ENCODE measurements around the gene CCDC92B.
"Not testable (repeated sequence)": the region's sequence is repeated elsewhere in the genome, so short reads cannot be mapped to it uniquely, and the experiment has no call there.

Gene CCDC92B

DNA sequence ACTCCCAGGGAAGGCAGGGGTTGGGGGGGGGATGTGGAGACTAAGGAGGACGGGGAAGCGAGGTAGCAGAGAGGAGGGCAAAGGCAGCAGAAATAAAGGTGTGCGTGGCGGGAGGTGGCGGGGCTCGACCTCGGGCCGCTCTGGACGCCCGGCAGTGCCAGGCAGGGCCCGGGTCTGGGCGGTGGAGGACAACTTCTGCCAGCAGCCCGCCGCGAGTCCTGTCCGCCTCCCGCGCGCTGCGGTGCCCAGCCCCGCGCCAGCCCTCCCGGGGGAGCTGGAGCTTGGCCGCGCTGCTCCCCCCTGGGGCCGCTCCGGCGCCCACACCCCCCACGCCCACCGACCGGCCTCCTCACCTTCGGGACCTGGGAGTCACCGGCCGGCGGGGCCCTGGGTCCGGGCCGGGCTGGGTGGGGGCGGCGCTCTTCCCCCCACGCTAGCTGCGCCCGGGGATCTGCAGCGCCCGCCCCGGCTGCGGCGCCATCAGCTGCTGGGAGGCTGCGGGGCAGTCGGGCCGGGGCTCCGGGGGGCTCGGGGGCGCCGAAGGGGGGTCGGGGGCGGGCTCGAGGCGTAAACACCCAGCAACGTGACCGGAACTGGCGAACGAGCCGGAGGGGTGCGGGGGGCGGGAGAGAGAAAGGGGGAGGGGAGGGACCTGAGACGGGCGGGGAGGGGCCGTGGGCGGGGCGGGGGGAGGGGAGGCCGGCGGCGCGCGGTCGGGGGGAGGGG lies at the start of gene CCDC92B:
Gene CCDC92B (minus strand): TSS at position 595 of the 726 bp plus-strand sequence. CDS start 14,507 bp downstream, outside the sequence.
- DNase-seq (ENCODE audit: low spot score): no peak

DNA sequence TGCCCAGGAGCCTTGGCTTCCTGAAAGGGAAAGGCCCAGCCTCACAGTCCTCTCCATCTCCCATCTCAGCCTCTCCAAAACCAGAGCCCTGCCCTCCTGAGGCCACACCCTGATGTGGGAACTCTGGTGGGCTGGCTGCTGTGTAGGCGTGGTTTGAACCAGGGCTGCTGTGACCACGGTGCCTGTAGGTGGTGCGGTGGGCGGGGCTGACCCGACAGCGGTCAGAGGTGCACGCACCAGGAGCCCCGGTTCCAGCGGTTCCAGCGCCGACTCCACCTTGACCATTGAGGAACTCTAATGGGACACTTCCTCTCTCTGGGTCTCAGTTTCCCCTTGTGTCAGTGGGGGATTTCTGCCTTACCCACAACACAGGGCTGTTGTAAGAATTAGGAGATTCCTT lies 49.2 kb upstream of the CCDC92B start:
- no peak for DNase-seq (ENCODE audit: low spot score)

DNA sequence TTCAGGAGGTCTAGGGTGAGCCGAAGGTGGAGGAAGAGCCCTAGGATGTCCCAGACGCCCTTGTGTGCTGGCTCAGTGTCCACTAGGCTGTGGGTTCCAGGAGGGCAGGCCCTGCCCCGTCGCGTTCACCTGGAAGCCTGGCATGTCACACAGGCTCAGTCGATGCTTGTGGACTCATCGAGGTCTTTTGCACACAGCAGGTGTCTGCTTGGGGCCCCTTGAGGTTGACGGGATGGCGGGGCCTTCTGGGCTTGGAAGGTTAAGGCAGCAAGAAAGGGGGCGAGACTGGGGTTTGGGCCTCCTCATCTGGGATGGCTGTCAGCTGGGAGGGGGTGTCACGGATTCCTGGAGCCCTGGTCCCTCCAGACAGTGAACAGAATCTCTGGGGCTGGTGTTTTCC lies 48.7 kb upstream of the CCDC92B start:
- DNase-seq (ENCODE audit: low spot score): no peak

DNA sequence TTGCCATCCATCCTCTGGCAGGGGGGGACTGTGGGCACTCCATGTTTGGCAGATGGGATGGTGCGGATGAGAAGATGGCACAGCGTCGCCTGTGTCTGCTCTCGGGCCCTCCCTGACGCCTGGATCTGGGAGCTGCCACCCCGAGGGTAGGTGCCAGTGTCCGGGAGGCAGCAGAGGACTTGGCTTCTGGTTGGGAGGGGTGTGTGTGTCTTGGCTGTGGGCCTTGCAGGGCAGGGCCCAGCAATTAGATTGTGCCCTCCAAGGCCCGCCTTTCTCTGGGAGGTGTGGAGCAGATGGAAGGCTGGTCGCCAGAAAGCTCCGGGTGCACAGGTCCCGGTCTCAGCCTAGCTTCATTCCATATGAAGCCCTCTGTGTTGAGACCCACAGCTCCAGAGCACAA lies 48.2 kb upstream of the CCDC92B start:
- no peak for DNase-seq (ENCODE audit: low spot score)

DNA sequence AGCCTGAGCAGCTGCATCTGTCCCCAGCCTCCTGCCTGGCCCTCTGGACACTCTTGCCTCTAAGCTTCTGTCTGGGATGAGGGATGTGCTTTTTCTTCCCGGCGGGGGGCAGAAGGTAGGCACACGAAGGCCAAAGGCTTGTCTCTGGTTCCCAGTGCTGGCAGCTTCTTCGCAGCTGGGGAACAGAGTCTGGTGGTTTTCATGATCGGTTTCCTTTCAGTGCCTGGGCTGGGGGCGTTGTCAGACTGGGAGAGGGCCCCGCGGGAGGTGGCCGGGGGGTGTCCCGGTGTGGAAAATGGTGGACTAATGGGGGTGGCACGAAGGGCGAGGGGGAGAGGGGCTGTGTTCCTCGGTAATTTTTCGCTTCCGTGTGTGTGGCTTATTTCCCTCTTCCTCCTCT lies 47.8 kb upstream of the CCDC92B start:
- DNase-seq (ENCODE audit: low spot score): no peak

DNA sequence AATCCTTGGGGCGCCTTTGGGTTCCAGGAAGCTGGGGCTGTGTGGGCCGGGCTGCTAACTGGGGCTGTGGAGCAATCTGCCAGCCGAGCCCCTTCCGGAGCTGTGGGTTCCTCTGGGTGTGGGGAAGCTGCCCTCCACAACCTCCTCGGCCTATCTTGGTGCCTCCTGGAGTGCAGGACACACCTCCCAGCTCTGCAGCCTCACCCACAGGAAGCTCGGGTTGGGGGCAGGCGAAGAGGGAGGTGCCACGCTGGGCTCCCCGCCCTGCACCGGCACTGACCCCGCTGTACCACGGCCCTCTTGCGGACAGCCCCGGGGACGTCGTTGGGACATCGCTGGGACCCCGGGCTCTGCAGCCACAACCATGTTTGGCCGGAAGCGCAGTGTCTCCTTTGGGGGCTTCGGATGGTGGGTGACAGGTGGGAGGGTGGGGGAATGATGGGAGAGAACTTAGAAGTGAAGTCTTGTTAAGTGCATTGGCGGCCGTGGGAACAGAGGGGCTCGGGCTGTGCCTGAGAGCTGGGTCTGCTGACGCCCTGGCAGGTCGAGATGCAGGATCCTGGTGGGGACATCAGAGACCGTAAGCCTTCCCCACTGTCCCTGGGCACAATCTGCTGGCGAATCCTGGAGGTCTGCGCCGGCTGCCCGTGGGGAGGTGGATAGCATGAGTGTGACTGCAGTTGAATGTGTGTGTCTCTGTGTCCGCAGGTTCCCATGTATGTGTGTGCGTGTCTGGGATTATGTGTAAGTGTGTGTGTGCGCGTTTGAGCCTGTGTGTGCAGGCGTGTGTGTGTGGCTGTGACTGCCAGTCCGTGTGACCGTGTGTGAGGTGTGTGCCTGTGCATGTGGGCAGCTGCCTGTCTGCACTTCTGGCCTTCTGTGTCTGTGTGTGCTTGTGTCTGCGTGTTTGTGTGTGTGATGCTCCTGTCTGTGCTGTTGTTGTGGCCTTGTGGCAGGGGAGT lies 47.0 kb upstream of the CCDC92B start, which contains the start of gene RAP1GAP2:
Gene RAP1GAP2 (plus strand): TSS at position 275 of the 962 bp plus-strand sequence. CDS start 90 bp downstream, at position 365.
- no peak for DNase-seq (ENCODE audit: low spot score)

DNA sequence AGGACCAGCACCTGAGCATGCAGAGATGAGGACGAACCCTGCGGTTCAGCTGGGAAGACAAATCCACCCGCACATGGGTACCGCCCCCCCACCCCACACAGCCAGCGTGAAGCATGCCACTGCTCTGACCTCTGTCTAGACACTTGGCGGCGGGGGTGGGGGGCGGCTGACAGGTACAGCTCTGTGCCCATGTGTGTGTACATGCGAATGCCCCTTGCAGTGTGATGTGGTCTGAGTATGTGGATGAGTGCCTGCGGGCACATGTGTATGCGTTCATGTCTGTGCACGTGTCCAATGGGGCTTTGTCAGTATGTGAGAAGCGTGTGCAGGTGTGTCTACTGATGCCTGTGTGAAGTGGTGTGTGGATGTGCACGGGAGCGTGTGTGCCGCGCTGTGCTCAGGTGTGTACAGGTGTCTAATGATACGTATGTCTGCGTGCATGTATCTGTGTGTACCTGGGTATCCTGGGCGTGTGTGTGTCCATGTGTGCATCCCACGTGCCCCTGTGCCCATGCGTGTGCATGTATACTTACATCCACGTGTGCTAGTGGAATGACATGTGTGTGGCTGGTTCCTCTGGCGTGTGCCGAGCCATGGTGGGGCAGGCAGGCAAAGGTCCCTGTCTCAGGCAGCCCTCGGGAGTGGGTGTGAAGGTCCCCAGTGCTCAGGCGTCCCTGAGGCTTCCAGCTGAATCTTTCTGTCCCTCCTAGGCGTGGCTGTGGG lies 46.1 kb upstream of the CCDC92B start:
- no peak for DNase-seq (ENCODE audit: low spot score)

DNA sequence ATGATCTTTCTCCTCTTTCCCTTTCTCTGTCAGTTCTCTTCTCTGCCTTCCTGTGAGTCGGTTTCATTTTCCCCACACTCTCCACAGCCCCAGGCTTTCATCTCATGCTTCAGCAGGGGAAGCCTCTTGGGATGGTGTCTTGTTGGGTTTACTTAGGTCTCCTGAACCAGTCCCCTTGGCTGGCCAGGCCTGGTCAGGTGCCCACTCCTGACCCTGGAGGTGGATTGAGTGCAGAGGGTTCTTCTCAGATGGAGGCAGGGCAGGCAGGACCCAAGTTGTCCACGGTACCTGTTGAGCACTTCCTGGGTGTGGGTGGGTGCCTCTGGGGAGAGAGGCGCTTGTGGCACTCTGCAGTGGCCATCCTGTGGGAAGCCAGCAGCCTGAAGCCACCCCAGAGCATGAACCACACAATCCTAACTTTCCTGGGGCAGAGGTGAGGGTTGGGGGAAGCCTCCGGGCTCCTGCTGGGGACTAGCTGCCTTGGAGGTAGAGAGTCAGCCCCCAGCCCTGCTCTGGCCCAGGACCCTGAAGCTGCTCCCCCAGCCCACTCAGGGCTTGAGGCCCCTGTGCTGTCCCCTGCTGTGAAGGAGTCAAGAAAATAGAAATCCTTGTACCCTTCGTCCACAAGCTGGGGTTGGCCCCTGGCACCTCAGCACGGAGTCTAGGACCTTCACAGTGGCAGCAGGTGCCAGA lies 44.8 kb upstream of the CCDC92B start:
- DNase-seq (ENCODE audit: low spot score): no peak

DNA sequence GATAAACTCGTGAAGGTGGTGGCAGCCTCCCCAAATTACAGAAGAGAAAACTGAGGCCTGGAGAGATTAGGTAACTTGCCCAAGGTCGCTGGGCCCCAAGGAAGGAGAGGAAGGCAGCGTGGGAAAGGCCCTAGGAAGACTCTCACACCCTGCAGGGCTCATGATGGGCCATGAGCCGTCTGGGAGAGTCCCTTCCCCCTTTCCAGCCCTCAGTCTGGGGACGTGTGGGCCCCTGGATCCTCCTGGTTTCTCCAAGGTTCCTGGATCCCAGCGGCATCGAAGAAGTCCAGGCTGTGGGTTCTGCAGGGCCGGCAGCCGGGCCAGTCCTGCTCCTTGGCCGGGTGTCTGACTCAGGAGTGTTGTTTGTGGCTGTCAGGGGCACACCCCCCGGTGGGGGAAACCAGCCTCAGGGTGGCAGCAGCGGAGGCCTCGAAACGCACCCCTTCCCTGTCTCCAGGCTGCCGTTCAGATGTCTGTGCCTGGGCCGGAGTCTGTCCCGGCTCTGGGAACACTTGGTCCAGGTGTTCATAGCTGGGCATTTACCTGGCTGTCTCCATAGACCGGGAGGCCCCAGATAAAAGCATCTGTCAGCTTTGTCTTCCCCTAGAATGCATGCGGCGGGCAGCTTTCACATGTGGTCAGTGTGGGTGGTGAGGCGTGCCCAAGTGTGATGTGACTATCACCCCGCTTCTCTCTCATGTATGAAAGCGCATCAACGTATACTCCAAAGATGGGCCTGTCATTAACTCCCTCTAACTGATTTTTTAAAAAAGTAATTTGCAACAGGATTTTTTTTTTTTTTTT lies 43.1 kb upstream of the CCDC92B start:
- no peak for DNase-seq (ENCODE audit: low spot score)

DNA sequence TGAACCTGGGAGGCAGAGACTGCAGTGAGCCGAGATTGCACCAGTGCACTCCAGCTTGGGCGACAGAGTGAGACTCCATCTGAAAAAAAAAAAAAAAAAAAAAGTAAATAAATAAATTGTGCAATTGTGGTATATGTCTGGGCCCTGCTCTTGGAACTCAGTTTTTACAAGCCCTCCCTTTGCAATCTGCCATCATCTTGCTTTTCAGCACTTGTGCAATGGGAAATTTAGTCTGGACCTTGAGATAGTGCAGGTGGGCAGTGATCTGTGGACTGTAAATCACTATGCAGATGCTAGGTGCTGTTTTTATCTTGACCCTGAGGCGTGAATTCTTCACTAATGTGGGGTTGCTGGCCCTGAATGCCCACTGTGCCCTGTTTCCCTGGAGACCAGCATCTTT lies 40.2 kb upstream of the CCDC92B start:
- no peak for DNase-seq (ENCODE audit: low spot score)

DNA sequence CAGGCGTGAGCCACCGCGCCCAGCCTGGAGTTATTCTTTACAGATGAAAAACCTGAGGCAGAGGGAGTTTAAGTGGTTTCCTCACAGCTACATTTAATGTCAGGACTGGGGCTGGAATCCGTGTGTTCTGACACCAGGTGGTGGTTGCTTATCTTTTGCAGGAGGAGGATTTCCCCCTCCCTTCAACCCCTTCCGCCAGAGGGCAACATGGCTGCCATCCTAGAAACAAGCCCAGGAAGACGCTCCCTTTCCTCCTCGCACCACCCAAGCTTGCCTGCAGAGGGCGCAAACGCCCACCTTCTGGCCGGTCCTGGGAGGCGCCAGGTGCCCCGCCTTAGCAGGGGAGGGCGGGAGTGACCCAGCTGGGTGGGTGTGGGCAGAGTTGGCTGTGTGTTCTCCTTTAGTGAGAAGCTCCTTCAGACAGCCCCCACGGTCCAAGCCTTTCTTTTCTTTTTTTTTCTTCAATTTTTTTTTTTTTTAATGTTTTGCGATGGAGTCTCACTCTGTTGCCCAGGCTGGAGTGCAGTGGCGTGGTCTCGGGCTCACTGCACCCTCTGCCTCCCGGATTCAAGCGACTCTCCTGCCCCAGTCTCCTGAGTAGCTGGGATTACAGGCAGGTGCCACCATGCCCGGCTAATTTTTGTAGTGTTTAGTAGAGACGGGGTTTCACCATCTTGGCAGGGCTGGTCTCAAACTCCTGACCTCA lies 36.9 kb upstream of the CCDC92B start:
- peak; percentile 90 for DNase-seq (ENCODE audit: low spot score)

DNA sequence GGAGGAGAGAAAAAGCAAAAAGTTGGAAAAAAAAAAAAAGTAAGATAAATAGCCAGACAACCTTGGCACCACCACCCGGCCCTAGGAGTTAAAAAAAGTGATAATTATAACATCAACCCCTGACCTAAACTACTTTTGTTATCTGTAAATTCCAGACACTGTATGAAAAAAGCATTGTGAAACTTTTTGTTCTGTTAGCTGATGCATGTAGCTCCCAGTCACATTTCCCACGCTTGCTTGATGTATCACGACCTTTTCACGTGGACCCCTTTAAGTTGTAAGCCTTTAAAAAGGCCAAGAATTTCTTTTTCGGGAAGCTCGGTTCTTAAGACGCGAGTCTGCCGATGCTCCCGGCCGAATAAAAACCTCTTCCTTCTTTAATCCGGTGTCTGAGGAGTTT lies 35.9 kb upstream of the CCDC92B start:
- not testable (repeated sequence) for DNase-seq (ENCODE audit: low spot score)

DNA sequence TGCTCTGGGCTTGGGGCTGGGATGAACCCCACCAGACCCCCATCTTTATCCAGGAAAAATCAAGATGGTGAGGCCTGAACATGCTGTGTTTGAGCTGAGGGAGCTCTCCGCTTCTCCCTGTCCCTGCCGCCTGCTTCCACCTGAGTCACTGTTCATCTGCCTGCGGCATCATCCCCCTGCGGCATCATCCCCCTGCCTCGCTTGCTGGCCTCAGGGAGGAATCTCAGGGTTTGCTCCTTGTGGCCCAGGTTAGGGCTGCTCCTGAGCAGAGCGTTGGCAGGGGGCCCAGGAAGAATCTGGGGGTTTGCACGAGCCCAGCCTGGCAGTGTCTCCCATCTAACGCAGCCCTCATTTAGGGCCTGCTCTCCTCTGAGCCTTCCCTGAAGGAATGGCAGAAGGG lies 35.4 kb upstream of the CCDC92B start:
- no peak for DNase-seq (ENCODE audit: low spot score)

DNA sequence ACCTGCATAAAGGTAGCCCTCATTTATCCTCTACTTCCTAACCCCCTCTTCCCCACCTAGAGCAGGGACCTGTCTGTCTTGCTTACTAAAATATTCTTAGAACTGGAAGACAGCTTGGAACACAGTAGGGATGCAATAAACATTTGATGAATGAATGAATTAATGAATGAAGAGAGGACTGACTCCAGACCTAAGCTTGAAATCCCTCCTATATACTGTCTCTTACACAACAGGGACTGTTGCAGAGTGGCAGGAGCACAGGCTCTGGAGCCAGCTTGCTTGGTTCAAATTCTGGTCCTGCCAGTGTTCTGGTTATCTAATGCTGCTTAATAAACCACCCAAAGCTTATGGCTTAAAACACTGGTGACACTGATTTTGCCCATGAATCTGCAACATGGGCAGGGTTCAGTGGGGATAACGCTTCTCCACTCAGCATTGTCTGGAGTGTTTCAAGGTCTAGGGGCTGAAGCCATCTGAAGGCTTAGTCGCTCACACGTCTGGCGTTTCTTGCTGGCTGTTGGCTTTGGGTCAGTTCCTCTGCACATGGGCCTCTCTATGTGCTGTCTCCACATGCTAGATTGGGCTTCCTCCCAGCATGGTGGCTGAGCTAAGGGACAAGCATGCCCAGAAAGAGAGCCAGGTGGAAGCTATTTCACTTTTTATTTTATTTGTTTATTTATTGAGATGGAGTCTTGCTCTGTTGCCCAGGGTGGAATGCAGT lies 34.0 kb upstream of the CCDC92B start:
- no peak for DNase-seq (ENCODE audit: low spot score)

DNA sequence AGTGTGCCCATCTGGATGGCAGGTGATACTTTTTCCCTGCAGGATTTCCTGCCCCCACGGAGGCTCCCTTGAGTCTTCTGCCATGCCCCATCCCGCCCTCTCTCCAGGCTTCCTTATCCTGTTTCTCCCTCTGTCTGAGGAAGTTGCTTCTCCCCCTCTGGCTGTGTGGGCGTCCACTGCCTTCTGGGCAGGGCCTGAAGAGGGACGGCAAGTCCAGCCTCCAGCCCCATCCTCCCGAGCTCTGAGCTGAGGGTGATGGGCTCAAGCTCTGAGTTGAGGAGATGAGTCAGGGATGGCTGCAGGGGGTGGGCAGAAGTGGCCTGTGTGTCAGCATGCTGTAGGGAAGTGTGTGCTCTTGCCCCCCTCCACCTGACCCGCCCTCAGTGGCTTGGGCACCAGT lies 32.6 kb upstream of the CCDC92B start:
- no peak for DNase-seq (ENCODE audit: low spot score)

DNA sequence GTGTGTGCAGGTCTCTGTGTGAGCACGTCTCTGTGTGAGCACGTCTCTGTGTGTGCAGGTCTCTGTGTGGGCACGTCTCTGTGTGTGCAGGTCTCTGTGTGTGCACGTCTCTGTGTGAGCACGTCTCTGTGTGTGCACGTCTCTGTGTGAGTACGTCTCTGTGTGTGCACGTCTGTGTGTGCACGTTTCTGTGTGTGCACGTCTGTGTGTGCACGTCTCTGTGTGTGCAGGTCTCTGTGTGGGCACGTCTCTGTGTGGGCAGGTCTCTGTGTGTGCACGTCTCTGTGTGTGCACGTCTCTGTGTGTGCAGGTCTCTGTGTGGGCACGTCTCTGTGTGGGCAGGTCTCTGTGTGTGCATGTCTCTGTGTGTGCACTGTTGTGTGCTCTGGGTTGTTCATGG lies 32.1 kb upstream of the CCDC92B start:
- not testable (repeated sequence) for DNase-seq (ENCODE audit: low spot score)

DNA sequence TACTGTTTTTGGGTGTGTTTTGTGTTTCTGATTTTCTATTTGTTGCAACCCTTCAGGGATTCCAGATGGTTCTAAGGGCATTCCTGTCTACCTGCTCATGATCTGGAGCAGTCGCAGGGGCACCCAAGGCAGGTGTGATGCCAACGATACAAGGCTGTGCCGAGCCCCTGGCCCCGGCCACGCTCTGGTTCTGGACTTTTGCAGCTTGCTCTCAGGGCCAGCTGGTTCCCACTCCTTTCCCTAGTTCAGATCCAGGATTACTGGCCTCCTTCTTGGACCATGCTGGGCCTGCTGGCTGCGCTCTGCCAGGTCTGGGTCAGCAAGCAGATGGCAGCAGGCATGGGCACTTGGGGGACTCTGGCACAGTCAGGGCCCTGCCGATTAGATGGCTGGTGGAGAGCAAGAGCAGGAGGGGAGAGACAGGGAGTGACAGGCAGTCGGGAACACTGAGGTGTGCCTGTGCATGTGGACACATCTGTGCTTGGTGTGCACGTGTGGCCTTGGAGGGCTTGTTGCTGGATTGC lies 31.5 kb upstream of the CCDC92B start:
- no peak for DNase-seq (ENCODE audit: low spot score)

DNA sequence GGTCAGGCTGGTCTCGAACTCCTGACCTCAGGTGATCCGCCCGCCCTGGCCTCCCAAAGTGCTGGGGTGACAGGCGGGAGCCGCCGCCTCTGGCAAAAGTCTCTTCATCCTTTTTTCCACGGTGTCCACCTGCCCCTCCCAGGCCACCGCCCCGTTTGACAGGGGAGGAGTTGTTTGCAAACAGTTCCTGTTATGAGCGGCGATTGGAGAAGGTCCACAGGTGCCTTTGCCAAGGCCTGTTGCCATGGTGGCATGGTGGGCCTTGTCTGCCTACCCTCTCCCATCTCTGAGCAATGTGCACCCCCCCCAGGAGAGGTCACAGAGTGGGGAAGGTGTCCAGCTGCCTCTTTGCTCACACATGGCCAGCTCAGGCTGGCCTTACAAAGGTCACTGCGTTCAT lies 30.8 kb upstream of the CCDC92B start:
- no peak for DNase-seq (ENCODE audit: low spot score)

DNA sequence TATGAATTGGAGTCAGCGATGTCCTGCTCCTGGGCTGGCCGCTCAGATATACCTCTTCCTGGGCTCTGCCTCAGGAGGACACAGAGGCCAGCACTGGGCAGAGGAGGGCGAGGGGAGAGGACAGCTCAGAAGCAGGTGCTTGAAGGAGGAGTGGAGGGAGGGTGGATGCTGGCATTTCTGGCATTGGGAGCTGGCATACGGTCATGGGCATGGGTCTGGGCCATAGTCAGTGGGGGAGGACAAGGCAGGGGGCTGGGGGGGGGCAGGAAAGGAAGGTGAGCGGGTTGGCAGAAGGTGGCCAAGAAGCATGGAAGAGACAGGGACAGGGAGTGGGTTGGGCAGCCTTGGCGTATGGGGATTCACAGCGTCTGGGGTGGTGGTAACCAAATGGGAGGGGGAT lies 30.1 kb upstream of the CCDC92B start:
- DNase-seq (ENCODE audit: low spot score): no peak
